ENCODE measurements around the gene DPEP1. TPM values are rescaled to one million over a fixed set of nuclear protein-coding genes. Genes with fewer than 3 reads are reported as not detected.

DPEP1 gene
- total and polyA plus RNA-seq, 2 experiments from 2014 or later = not detected

DNA sequence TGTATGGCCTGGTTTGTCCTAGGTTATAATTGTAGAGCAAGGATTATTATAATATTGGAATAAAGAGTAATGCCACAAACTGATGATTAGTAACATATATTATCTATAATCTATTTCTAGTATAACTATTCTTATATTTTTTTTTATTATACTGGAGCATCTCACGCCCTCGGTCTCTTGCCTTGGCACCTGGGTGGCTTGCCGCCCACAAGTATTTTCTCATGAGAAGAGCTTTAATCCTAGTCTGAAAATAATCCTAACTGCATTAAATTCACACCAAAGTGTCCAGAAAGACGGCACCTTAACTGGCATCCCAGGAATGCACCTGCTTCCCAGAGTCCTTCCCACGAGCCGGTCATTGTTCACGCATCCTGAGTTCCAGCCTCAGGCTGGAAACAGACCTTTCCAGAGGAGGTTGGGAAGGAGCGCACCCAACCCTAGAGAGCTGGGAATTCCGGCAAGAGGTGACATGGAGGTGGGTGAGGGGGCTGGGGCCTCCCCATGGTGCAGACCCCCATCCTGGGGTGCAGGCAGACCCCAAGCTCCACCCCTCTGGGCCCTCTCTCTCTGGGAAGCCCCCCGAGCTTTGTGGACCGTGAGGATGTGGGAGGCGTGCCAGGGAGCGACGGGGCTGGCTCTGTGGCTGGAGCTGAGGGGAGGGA, 28.1 kb downstream of the DPEP1 start:
- Histone ChIP-seq H3K27ac (no peak overlapping the region), H3K9me2 (ENCODE audit: insufficient read depth) (no peaks in the 10 kb centered on the region), H3K27me3 (replicated peaks; ENCODE audit: insufficient read depth) (no peaks in the 10 kb centered on the region), H3K9ac (no peak overlapping the region), H3K4me3 (no peak overlapping the region), H3K4me1 (ENCODE audit: insufficient read depth) (no peaks in the 10 kb centered on the region), H3K79me2 (ENCODE audit: insufficient read depth) (no peaks in the 10 kb centered on the region), H3K36me3 (ENCODE audit: low read depth) (no peaks in the 10 kb centered on the region; the same call in 1 of the 2 replicates), H3K9me3 (ENCODE audit: low read depth) (no peaks in the 10 kb centered on the region), H3F3A (ENCODE audit: insufficient read depth) (no peaks in the 10 kb centered on the region), H2AFZ (no peak overlapping the region), H4K20me1 (ENCODE audit: insufficient read depth) (no peaks in the 10 kb centered on the region), H3K4me2 (ENCODE audit: unreplicated experiment) (peak overlapping the region; percentile 93)
- WGBS, 2 experiments (ENCODE audit: low coverage in 1 of 2, low lambda C conversion rate in 2 of 2, missing lambda C conversion rate in 2 of 2) = 8 to 10% methylated on average over 11 to 14 of the region's 14 CpGs
- no peak for DNase-seq
- in situ Hi-C loops (cut with MboI) = no loop called here
- TF ChIP-seq EZH2 (IDR thresholded peaks at IDR 0.05; ENCODE audit: insufficient read depth, poor library complexity, severe bottlenecking) = no peak
- TF ChIP-seq EZH2phosphoT487 (IDR thresholded peaks at IDR 0.05; ENCODE audit: insufficient read depth, low read depth) = no peak

DNA sequence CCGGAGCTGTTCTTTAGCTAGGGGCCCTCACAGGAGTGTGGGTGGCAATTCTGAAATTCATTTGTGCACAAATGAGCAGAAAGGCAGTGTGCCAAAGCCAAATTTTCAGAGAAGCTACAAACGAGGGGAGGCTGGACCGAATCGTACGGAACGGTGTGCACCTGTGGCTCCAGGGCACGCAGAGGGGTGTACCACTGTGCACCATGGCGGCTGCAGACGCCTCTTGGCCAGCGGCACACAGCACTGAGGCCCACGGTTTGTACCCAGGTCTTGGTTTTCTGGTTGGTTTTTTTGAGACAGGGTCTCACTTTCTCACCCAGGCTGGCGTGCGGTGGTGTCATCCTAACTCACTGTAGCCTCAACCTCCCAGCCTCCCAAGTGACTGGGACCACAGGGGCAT, 29.1 kb downstream of the DPEP1 start:
- in situ Hi-C loops (cut with MboI) = no loop called here
- H3K4me1 ChIP-seq (ENCODE audit: insufficient read depth) = no peaks in the 10 kb centered on the region
- no peak overlapping the region for H3K9ac ChIP-seq

DNA sequence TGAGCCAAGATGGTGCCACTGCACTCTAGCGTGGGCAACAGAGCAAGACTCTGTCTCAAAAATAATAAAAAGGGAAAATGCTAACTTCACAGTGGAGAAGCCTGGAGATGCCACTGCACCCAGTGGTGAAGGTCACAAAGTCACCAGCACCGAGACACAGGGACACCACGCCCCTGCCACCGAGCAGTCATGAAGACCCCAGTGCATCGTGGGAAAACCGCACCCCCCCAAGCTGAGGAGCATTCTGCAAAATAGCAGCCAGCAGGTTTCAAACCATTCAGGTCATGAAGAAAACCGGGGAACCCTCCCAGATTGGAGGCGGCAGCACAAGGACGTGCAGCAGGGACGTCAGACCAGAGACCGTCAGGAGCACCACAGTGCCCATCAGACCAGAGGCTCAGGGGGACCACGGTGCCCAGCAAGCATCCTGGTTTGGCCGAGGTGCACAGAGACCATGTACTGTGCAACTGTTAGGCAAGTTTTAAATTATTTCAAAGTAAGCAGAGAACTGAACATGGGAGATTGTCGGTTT, 30.4 kb downstream of the DPEP1 start:
- Histone ChIP-seq H3K9me2 (ENCODE audit: insufficient read depth) (no peaks in the 10 kb centered on the region), H3K9me3 (ENCODE audit: low read depth) (no peaks in the 10 kb centered on the region), H3K4me1 (ENCODE audit: insufficient read depth) (no peaks in the 10 kb centered on the region), H3K4me3 (no peak overlapping the region), H3K36me3 (ENCODE audit: low read depth) (peaks cover 5% of the 10 kb centered on the region; the same call in 1 of the 2 replicates), H3K9ac (no peak overlapping the region), H3K27me3 (replicated peaks; ENCODE audit: insufficient read depth) (no peaks in the 10 kb centered on the region), H4K20me1 (ENCODE audit: insufficient read depth) (no peaks in the 10 kb centered on the region), H2AFZ (no peak overlapping the region), H3F3A (ENCODE audit: insufficient read depth) (no peaks in the 10 kb centered on the region), H3K27ac (no peak overlapping the region), H3K4me2 (ENCODE audit: unreplicated experiment) (no peak overlapping the region), H3K79me2 (ENCODE audit: insufficient read depth) (no peaks in the 10 kb centered on the region)
- DNase-seq = no peak
- WGBS, 2 experiments (ENCODE audit: low coverage in 1 of 2, low lambda C conversion rate in 2 of 2, missing lambda C conversion rate in 2 of 2) = 70 to 71% methylated on average over 14 of the region's 14 CpGs
- in situ Hi-C loops (cut with MboI) = no loop called here
- TF ChIP-seq EZH2 (IDR thresholded peaks at IDR 0.05; ENCODE audit: insufficient read depth, poor library complexity, severe bottlenecking) = no peak
- no peak for TF ChIP-seq EZH2phosphoT487 (IDR thresholded peaks at IDR 0.05; ENCODE audit: insufficient read depth, low read depth)

More for the DNA sequence above, 29.1 kb downstream of the DPEP1 start:
- Histone ChIP-seq H3K79me2 (ENCODE audit: insufficient read depth) (no peaks in the 10 kb centered on the region), H3K4me3 (no peak overlapping the region), H2AFZ (no peak overlapping the region), H3K4me2 (ENCODE audit: unreplicated experiment) (no peak overlapping the region), H3K27me3 (replicated peaks; ENCODE audit: insufficient read depth) (no peaks in the 10 kb centered on the region), H3K9me2 (ENCODE audit: insufficient read depth) (no peaks in the 10 kb centered on the region), H4K20me1 (ENCODE audit: insufficient read depth) (no peaks in the 10 kb centered on the region), H3K9me3 (ENCODE audit: low read depth) (no peaks in the 10 kb centered on the region), H3K36me3 (ENCODE audit: low read depth) (peaks cover 5% of the 10 kb centered on the region; the same call in 1 of the 2 replicates), H3F3A (ENCODE audit: insufficient read depth) (no peaks in the 10 kb centered on the region), H3K27ac (no peak overlapping the region)
- TF ChIP-seq EZH2phosphoT487 (IDR thresholded peaks at IDR 0.05; ENCODE audit: insufficient read depth, low read depth) (no peak), EZH2 (IDR thresholded peaks at IDR 0.05; ENCODE audit: insufficient read depth, poor library complexity, severe bottlenecking) (no peak)
- DNase-seq = no peak
- 72 to 78% methylated on average over 13 of the region's 13 CpGs for WGBS, 2 experiments (ENCODE audit: low coverage in 1 of 2, low lambda C conversion rate in 2 of 2, missing lambda C conversion rate in 2 of 2)

DNA sequence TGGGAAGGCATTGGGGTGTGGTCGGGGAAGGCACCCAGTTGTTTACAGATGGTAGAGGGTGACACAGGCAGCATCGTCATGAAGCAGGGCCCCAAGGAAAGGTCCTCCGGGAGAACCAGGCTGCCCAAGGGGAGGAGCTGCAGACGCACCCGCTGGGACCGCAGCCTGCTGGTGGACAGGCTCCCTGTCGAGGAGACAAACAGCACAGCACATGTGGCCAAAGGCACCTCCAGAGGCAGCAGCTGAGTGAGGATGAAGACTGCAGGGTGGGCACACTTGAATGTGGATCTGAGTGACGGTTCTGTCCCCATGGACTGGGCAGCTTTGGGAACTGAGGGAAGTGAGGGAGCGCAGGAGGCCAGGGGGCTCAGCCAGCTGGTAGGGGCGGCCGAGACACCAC, 31.7 kb downstream of the DPEP1 start:
- Histone ChIP-seq H3K36me3 (ENCODE audit: low read depth) (peaks cover 5% of the 10 kb centered on the region; the same call in 1 of the 2 replicates), H3K27ac (no peak overlapping the region), H3K79me2 (ENCODE audit: insufficient read depth) (no peaks in the 10 kb centered on the region), H3K4me3 (no peak overlapping the region), H3K4me2 (ENCODE audit: unreplicated experiment) (no peak overlapping the region), H3K4me1 (ENCODE audit: insufficient read depth) (no peaks in the 10 kb centered on the region), H4K20me1 (ENCODE audit: insufficient read depth) (no peaks in the 10 kb centered on the region), H3K9me3 (ENCODE audit: low read depth) (no peaks in the 10 kb centered on the region), H3K27me3 (replicated peaks; ENCODE audit: insufficient read depth) (no peaks in the 10 kb centered on the region), H3F3A (ENCODE audit: insufficient read depth) (no peaks in the 10 kb centered on the region), H3K9me2 (ENCODE audit: insufficient read depth) (no peaks in the 10 kb centered on the region), H2AFZ (no peak overlapping the region), H3K9ac (no peak overlapping the region)
- in situ Hi-C loops (cut with MboI) = no loop called here
- 65 to 71% methylated on average over 9 to 11 of the region's 11 CpGs for WGBS, 2 experiments (ENCODE audit: low coverage in 1 of 2, low lambda C conversion rate in 2 of 2, missing lambda C conversion rate in 2 of 2)
- no peak for DNase-seq
- TF ChIP-seq EZH2phosphoT487 (IDR thresholded peaks at IDR 0.05; ENCODE audit: insufficient read depth, low read depth) = no peak
- no peak for TF ChIP-seq EZH2 (IDR thresholded peaks at IDR 0.05; ENCODE audit: insufficient read depth, poor library complexity, severe bottlenecking)
